ENCODE measurements around the gene VWF. TPM values are rescaled to one million over a fixed set of nuclear protein-coding genes. Genes with fewer than 3 reads are reported as not detected.
A peak's percentile ranks its signal among the peaks of the same experiment; 100 is the strongest.

Gene VWF
- total and polyA plus RNA-seq, 9 donors: 47.8 to 98.6 (median 80.7) TPM

DNA sequence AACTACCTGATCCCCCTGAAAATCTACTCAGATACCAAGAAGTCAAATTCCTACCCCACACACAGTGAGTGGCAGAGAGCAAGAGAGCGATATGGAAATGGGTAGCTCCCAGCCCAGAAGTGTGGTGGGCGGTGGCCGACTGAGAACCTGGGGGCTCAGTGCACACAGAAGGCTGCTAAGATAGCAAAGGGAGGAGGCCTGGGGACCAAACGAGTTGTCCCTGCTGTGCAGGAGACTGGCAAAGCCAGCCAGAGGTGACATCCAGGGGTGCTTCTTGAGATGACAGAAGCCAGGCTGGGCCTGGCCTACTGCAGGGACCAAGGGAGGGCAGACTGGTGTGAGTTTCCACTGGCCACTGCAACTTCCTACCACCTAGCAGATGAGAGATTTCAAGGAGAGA, 52.9 kb downstream of the VWF start:
- H3K27me3 ChIP-seq (ENCODE audit: control insufficient read depth, insufficient read depth, low read length): no peaks in the 10 kb centered on the region
- 80% methylated on average over 3 of the region's 4 CpGs for WGBS (ENCODE audit: insufficient coverage)
- no peak overlapping the region for H3K4me3 ChIP-seq (ENCODE audit: low read length)
- H3K36me3 ChIP-seq (ENCODE audit: control insufficient read depth, insufficient read depth, low read length): no peaks in the 10 kb centered on the region
- no peaks in the 10 kb centered on the region for H3K9me3 ChIP-seq (replicated peaks; ENCODE audit: control insufficient read depth, low read depth, low read length)
- no peak overlapping the region for H3K27ac ChIP-seq (ENCODE audit: low read length)
- peaks cover 13% of the 10 kb centered on the region for H3K4me1 ChIP-seq (ENCODE audit: control insufficient read depth, insufficient read depth, low read length)
- DNase-seq: no peak

DNA sequence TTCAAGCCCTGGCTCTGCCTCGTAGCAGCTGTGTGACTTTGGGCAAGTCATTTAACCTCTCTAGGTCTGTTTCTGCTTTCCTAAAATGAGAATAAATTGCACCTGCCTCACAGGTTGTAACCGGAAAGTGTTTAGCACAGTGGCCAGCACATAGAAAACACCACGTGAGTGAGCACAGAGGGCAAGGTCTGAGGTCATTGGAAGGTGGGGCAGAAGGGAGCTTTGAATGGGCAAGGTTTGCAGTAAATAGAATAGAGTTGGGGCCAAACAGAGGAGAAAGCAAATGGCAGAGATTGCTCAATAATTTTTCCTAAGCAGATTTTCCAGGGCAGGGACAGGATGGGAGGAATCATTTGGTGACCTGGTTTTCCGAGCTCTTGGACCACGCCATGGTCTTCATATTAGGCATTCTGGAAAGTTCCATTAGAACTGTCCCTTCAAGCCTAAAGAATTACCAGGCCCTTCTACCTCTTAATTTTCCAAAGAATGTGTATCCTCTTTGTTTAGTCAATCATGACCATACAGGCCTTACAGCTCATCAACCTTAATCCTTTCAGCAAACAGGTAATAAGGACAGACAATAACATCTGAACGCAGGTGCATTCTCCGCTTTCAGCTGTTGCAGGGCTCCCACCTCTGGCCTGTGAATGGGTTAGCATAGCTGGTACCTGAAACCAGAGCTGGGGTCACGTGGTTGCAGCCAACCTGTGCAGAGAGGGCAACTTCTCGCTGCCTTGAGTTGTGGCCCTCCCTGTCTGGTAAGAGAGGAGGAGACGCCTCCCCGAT, 53.8 kb downstream of the VWF start:
- WGBS (ENCODE audit: insufficient coverage): 76% methylated on average over 9 of the region's 11 CpGs
- DNase-seq: no peak
- Histone ChIP-seq H3K9me3 (replicated peaks; ENCODE audit: control insufficient read depth, low read depth, low read length) (no peaks in the 10 kb centered on the region), H3K4me1 (ENCODE audit: control insufficient read depth, insufficient read depth, low read length) (peaks cover 12% of the 10 kb centered on the region), H3K27ac (ENCODE audit: low read length) (no peak overlapping the region), H3K4me3 (ENCODE audit: low read length) (no peak overlapping the region), H3K36me3 (ENCODE audit: control insufficient read depth, insufficient read depth, low read length) (no peaks in the 10 kb centered on the region), H3K27me3 (ENCODE audit: control insufficient read depth, insufficient read depth, low read length) (no peaks in the 10 kb centered on the region)

DNA sequence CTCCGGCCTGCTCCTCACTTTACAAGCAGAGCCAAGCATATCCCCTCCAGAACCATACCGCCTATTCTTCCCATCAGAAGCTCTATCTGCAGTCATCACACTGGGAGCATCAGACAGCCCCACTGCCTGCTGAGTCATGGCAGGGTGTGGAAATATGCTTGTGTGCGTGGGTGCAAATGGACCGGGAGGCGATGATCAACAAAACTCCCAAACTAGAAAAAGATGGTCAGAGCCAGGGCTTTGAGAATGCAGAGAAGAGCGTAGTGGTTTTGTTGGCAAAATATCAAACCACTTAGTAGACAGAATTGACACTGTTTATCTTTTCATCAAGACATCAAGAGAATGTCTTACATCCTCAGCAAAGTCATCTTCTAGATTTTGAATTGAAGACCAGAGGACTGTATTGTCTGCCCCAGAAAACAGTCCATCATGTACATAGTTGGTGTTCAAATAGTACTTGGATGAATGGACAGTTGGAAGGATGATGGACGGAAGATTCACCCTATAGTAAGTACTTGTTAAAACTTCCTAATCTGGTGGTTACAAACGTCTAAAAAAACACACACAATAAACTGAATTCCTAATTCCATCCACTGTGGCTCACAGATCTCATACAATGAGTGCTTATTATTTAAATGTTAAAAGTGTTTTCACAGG, 54.9 kb downstream of the VWF start:
- WGBS (ENCODE audit: insufficient coverage): no CpG with 5 or more reads among the region's 8 CpGs
- no peak overlapping the region for H3K4me3 ChIP-seq (ENCODE audit: low read length)
- DNase-seq: no peak
- no peaks in the 10 kb centered on the region for H3K36me3 ChIP-seq (ENCODE audit: control insufficient read depth, insufficient read depth, low read length)
- H3K27me3 ChIP-seq (ENCODE audit: control insufficient read depth, insufficient read depth, low read length): no peaks in the 10 kb centered on the region
- H3K9me3 ChIP-seq (replicated peaks; ENCODE audit: control insufficient read depth, low read depth, low read length): no peaks in the 10 kb centered on the region
- H3K27ac ChIP-seq (ENCODE audit: low read length): no peak overlapping the region
- H3K4me1 ChIP-seq (ENCODE audit: control insufficient read depth, insufficient read depth, low read length): peaks cover 2% of the 10 kb centered on the region

DNA sequence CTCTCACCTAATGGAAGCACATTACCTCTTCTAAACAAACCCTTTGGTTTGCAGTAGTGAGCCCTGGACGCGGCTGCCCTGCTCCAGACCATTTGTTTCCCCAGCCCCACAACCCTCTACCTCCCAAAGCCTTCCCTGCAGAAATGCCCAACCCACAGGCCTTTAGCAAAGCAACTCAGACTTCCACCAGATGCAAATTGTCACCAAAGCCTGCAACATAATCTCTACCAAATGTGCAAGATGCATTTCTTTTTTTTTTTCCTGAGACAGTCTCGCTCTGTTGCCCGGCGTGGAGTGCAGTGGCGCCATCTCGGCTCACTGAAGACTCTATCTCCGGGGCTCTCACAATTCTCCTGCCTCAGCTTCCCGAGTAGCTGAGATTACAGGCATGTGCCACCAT, 56.2 kb downstream of the VWF start:
- DNase-seq: no peak
- no peaks in the 10 kb centered on the region for H3K36me3 ChIP-seq (ENCODE audit: control insufficient read depth, insufficient read depth, low read length)
- 53% methylated on average over 7 of the region's 9 CpGs for WGBS (ENCODE audit: insufficient coverage)
- no peak overlapping the region for H3K27ac ChIP-seq (ENCODE audit: low read length)
- no peaks in the 10 kb centered on the region for H3K27me3 ChIP-seq (ENCODE audit: control insufficient read depth, insufficient read depth, low read length)
- H3K4me3 ChIP-seq (ENCODE audit: low read length): no peak overlapping the region
- no peaks in the 10 kb centered on the region for H3K9me3 ChIP-seq (replicated peaks; ENCODE audit: control insufficient read depth, low read depth, low read length)
- H3K4me1 ChIP-seq (ENCODE audit: control insufficient read depth, insufficient read depth, low read length): no peaks in the 10 kb centered on the region

DNA sequence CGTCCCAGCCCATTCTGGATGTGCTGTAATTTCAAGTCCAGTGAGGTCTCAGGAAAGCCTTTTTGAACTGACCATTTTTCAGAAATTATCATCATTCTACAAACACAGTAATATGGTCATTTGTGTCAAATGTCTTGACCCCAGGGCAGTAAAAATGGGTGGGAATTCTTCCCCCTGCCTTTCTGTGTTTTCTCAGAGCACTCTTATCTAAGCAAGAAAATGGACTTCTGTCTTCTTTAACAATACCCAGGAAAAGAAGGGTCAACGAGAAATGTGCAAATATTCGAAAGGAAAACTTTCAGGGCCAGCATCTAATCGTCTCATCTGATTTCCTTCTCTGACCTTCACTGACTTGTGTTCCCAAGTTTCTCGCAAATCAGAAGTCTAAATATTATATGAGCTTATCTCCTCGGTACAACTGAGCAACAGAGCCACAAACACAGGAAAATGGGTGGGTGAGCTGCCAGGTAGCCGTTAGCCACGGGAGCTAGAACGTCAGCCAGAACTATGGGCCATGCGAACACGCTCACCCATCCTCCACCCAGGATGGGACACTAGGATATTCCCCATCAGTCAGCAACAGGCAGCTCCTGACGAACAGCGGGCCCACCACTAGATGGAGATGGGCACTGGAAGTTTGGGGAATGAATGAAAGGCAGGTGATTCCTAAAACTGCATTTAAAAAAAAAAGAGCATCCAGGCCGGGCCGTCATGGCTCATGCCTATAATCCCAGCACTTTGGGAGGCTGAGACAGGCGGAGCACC, 57.1 kb downstream of the VWF start:
- H3K36me3 ChIP-seq (ENCODE audit: control insufficient read depth, insufficient read depth, low read length): no peaks in the 10 kb centered on the region
- H3K27ac ChIP-seq (ENCODE audit: low read length): no peak overlapping the region
- no peaks in the 10 kb centered on the region for H3K4me1 ChIP-seq (ENCODE audit: control insufficient read depth, insufficient read depth, low read length)

DNA sequence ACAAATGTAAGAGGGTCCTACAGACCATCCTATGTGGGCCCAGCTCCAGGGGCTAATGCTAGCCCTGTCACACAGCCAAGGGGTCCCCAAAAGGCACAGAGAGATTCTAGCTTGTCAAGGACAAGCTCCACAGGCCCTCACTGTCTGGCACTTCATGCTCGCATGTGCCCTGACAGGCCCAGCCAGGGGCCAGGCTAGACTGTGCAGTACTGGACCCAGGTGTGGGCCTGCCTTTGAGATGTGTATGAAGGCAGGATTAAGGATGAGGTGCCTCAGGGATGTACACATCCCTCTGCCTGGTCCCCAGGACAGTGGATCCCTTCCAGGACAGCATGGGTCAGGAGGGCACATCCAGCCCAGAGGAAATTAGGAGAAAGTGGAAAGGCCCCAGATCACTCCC, 57.8 kb downstream of the VWF start:
- Histone ChIP-seq H3K4me3 (ENCODE audit: low read length) (no peak overlapping the region), H3K9me3 (replicated peaks; ENCODE audit: control insufficient read depth, low read depth, low read length) (no peaks in the 10 kb centered on the region), H3K36me3 (ENCODE audit: control insufficient read depth, insufficient read depth, low read length) (no peaks in the 10 kb centered on the region), H3K27ac (ENCODE audit: low read length) (no peak overlapping the region), H3K27me3 (ENCODE audit: control insufficient read depth, insufficient read depth, low read length) (no peaks in the 10 kb centered on the region), H3K4me1 (ENCODE audit: control insufficient read depth, insufficient read depth, low read length) (no peaks in the 10 kb centered on the region)
- no peak for DNase-seq
- 80% methylated on average over 1 of the region's 1 CpG for WGBS (ENCODE audit: insufficient coverage)

More for the DNA sequence above, 57.1 kb downstream of the VWF start:
- H3K27me3 ChIP-seq (ENCODE audit: control insufficient read depth, insufficient read depth, low read length): no peaks in the 10 kb centered on the region
- 64% methylated on average over 7 of the region's 16 CpGs for WGBS (ENCODE audit: insufficient coverage)
- no peak overlapping the region for H3K4me3 ChIP-seq (ENCODE audit: low read length)
- no peaks in the 10 kb centered on the region for H3K9me3 ChIP-seq (replicated peaks; ENCODE audit: control insufficient read depth, low read depth, low read length)
- peak; percentile 37 for DNase-seq

DNA sequence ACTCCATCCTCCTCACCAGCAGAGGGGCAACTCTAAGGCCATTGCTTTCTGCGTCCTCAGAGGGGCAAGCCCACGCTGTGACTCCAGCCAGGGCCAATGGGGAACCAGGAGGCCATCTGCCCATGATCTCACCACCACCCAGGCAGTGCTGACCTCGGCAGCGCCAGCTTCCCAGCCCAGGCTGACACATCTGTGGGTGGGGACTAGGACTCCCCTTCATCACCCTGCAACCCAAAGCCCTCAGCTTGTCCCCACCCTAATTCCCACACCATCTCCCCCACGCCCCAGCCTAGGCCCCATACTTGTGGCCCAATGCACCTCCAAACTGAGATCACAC, 58.6 kb downstream of the VWF start:
- 79% methylated on average over 3 of the region's 5 CpGs for WGBS (ENCODE audit: insufficient coverage)
- no peaks in the 10 kb centered on the region for H3K9me3 ChIP-seq (replicated peaks; ENCODE audit: control insufficient read depth, low read depth, low read length)
- H3K36me3 ChIP-seq (ENCODE audit: control insufficient read depth, insufficient read depth, low read length): no peaks in the 10 kb centered on the region
- no peak overlapping the region for H3K4me3 ChIP-seq (ENCODE audit: low read length)
- H3K4me1 ChIP-seq (ENCODE audit: control insufficient read depth, insufficient read depth, low read length): no peaks in the 10 kb centered on the region
- no peak for DNase-seq
- H3K27me3 ChIP-seq (ENCODE audit: control insufficient read depth, insufficient read depth, low read length): no peaks in the 10 kb centered on the region
- H3K27ac ChIP-seq (ENCODE audit: low read length): no peak overlapping the region

DNA sequence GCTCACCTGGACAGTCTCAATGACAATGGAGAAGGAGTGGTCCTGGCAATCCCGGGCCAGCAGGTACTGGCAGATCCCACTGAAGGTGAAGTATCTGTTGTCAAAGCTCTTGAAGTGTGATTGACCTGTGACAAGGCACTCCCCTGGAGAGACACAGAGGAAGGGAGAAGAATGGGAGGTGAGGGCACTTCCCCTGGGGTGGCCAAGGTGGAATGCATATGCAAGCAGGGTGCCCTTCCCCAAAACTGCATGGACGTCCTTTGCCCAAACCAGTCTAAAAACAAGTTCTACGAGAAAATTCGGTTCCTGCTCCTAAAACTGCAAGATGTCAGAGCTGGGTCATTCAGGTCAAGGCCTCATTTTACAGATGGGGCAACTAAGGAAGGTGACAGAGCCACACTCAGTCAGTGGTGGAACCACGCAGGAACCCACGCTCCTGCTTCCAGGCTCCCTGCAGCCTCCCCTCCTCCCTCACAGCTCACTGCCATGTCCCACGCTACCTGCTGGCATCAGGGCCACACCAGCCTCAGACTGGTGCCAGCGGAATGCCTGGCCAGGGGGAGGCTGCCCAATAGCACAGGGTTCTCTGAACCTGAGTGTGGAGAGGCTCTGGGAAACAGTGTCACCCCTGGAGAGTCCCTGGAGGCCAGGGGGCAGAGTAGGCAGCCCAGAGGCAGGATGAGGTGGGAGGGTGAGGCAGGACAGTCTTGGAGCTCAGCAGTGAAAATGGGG, 59.2 kb downstream of the VWF start:
- no peaks in the 10 kb centered on the region for H3K9me3 ChIP-seq (replicated peaks; ENCODE audit: control insufficient read depth, low read depth, low read length)
- 75% methylated on average over 6 of the region's 8 CpGs for WGBS (ENCODE audit: insufficient coverage)
- H3K27ac ChIP-seq (ENCODE audit: low read length): no peak overlapping the region
- H3K4me3 ChIP-seq (ENCODE audit: low read length): no peak overlapping the region
- DNase-seq: no peak
- H3K36me3 ChIP-seq (ENCODE audit: control insufficient read depth, insufficient read depth, low read length): no peaks in the 10 kb centered on the region
- H3K4me1 ChIP-seq (ENCODE audit: control insufficient read depth, insufficient read depth, low read length): no peaks in the 10 kb centered on the region
- H3K27me3 ChIP-seq (ENCODE audit: control insufficient read depth, insufficient read depth, low read length): peaks cover under 1% of the 10 kb centered on the region

DNA sequence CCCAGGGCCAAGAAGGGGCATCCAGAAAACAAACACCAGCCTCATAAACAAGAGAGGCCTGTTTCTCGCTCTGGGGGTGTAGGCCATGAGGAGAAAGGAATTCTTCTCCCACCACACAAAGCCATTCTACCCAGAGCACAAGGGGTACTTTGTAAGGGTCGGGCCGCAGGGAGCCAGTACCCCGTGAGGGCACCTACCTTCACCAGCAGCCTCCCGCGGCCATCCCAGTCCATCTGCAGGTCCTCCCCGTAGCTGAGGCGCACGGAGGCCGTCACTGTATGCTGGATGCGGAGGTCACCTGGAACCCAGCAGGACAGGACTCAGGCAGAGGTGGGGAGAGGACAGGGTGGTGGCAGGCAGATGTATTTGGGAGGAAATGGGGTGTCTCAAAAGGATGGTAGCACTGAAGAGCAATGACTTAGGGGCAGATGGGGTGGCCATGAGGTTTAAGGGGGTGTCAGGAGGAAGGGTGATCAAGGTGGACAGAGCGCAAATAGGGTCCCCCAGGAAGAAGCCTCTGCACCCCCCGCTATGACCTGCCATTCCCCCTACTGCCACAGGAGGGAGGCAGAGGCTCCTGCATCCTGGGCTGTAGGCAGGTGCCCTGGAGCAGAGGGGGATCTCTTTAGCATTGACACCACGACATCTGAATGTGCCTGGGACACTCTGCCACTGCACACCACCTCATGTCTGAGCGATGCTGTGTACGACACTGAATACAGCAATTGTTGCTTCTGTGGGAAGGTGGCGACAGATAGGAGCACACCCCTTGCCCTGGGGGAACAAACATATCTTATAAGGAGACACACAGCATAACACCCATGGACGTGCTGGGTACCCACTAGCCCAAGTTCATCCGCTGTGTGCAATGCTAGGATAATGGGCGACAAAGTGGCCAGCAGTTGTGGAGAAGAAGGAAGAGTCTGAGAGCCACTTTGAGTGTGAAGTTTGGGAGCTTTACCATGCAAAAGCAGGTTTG, 61.4 kb downstream of the VWF start:
- H3K27me3 ChIP-seq (ENCODE audit: control insufficient read depth, insufficient read depth, low read length): peaks cover 10% of the 10 kb centered on the region
- no peaks in the 10 kb centered on the region for H3K9me3 ChIP-seq (replicated peaks; ENCODE audit: control insufficient read depth, low read depth, low read length)
- 60% methylated on average over 14 of the region's 20 CpGs for WGBS (ENCODE audit: insufficient coverage)
- H3K4me1 ChIP-seq (ENCODE audit: control insufficient read depth, insufficient read depth, low read length): no peaks in the 10 kb centered on the region
- no peak overlapping the region for H3K27ac ChIP-seq (ENCODE audit: low read length)
- H3K36me3 ChIP-seq (ENCODE audit: control insufficient read depth, insufficient read depth, low read length): no peaks in the 10 kb centered on the region
- DNase-seq: peak; percentile 40
- no peak overlapping the region for H3K4me3 ChIP-seq (ENCODE audit: low read length)

Data from muscle of leg (tissue), 11 donors.